GM18526 (cell line): ENCODE measurements around the gene TPCN2.

Source experiments
- POLR2A ChIP-seq: IDR thresholded peaks from 3 replicates; pipeline ENCODE4 v1.6.1; 2011; ENCODE audit not compliant: insufficient read length; ENCODE audit errors: extremely low read depth

The TPCN2 gene

DNA sequence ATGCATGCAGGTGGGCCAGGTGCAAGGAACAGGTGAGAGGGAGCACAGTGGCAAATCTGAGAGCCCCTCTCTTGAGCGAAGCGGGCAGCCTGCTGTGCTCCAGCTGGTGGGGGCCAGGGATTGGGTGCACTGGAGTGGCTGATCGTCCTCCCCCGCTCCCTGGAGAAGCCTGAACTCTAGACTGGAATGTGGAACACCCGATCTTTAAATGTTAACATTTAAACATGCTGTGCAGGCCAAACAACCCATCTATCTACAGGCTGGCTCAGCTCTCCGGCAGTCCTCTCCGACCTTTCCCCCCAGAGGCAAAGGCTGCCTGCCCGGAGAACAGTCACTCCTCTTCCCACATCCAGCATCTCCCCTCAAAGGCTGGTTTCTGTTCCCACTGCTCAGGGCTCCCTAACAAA lies 40.8 kb upstream of the TPCN2 start:
- no peak for TF ChIP-seq POLR2A

DNA sequence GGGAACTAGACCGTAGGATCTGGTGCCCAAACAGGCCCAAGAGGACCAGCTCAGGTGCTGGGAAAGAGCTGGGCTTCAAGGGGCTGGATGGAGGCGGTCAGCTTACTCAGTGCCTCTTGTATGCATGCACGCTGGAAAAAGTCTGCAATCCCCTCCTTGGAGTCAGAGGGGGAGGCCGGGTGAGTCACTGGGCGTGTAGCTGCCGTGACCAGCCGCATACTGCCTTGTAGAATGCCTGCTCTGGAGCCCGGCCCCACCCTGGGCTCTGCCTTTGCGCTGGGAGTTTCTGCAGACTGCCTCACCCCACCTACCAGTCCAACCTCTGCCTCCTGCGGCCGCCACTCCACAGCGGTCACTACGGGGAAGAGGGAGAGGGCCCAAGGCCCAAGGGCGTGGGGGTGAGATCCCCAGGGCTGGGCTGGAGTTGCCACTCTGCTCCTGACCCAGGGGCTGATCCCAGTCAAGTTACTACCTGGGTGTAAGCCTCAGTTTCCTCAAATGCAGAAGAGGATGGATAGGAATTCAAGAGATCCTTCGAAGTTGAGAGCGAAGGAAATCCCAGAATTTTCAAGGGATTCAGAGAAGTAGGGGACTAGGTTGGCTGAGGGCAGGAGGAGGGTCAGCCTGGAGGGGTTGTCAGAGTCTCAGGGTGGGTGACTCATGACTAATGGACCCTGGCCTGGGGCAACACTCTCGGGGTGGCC lies 39.8 kb upstream of the TPCN2 start:
- TF ChIP-seq POLR2A: no peak

- TF ChIP-seq POLR2A: no peak
Measured at GRCh38 chr11:69009441-69010211, 39.1 kb upstream of the TPCN2 start.

GRCh38 chr11:69010361-69010891 lies 38.3 kb upstream of the TPCN2 start:
- TF ChIP-seq POLR2A: no peak

DNA sequence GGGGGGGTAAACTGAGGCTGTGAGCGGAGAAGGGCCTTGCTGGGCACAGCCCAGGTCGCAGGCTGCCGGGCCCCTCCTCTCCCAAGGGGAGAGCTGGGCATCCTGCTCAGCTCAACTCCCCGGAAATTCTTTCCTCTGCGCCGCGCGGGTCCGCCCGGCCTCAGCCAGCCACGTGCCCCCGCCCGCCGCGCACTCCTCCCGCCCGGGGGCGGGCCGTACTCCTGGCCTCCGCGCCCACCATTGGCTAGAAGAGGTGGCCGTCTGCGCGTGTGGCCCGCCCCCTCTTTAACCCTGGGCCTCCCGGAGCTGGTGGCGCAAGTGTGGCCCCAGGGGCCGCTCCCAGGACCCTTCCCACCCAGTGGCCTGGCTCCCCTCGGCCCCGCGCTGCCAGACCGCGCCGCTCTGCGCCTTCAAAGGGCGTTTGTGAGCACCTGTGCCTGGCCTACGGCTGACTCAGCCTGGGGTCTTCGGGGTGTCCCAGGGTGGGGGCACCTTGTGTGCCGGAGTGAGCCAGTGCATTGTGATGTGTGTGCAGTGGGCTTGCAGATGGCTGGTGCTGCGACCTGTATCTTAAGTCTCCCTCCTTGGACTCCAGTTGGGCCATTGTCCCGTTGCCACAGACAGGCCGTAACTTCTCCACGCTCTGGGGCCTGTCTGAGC lies 37.6 kb upstream of the TPCN2 start:
- no peak for TF ChIP-seq POLR2A

DNA sequence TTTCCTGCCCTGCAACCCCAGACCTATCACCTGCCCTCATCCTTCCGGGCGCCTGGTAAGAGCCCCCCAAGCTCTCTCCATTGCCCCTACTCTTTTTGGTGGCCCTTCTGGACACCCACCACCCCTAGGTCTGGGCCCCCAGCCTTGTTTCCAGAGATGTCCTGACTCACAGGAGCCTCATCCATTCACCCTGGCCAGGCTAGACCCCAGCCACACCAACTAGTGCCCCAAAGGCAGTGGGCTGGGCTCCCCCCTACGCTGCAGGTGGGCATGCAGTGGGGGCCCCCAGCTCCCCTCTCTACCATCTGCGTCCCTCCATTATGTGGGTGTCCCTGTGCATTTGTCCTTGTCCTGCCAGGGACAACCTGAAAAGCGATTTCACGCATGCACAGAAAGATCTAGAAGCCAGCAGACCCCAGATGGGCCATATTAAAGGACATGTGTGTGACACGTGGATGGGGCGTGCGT lies 37.1 kb upstream of the TPCN2 start:
- TF ChIP-seq POLR2A: no peak

DNA sequence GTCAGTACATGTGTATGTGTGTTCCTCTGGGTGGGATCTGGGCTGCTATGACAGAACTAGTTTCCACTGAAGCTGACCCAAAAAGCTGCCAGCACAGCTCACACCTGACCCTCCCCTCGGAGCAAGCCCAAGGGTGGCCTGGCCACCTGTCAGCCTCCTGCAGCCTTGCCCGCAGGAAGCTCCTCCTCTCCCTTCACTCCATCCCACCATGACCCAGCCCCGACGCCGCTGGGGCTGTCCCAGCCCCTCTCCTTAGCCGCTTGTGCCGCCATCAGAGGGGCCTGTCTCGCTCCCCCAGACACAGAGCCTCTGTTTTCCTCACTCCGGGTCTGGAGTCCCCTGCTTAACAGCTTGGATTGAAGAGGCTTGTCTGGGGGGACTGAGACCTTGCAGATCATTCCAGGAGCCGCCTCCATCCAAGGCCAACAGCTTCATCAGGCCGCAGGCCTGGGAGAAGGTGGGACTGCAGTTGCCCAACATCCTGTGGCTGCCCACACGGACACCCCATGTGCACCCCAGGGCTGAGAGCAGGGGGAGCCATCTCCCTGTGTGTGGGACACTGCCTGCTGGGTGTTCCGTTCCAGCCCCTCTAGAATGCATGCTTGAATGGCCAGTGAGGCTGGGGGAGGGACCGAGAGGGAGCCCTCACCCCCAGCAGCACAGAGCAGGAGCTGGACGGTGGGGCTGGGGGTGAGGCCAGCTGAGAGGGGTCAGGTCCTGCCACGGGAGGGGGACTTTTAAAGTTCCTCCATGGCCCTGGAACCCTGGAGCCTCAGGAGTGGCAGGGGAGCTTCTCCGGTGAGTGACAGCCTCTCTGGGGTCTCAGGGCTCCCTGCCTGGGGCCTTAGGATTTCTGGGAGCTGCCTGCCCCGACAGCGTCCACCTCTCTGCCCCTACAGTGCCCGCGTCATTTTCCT lies 36.4 kb upstream of the TPCN2 start:
- no peak for TF ChIP-seq POLR2A

- TF ChIP-seq POLR2A: no peak
Measured at GRCh38 chr11:69013009-69013951, 35.5 kb upstream of the TPCN2 start, which contains the start of gene MRGPRF. MRGPRF (minus strand) TSS chr11:69013246; CDS start chr11:69009901, 3,345 bp downstream.

DNA sequence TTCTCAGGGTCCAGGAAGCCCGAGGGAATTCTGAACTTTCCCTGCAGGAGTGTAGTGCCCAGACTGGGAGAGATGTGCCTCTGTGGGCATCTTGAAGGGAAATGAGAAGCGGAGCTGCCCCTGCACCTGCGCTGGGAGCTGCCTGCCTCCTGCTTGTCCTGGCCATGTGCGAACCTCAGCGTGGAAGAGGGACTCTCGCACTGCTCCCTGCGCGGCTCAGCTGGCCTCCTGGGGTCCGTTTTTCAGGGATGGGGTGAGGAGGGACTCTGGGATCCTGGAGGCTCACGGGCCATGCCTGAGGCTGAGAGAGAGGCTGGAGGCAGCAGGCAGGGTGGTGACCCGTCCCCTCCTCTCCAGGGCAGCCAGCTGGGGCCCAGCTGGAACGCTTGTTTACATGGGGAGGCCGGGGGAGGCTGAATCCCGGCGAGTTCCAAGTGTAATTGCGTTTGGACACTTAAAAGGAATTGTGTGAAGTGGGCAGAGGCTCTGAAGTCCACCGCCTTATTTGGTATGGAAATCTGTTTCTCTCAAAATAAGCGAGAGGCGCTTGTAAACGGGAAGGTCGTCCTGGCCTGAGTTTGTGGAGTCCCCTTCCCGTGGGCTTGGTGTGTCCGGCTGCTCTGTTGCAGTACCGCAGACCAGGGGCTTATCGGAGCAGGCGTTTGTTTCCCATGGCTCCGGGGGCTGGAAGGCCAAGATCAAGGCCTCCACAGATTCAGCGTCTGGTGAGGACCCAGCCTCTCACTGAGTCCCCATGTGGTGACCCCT lies 34.5 kb upstream of the TPCN2 start:
- no peak for TF ChIP-seq POLR2A

GRCh38 chr11:69014898-69015549 lies 33.7 kb upstream of the TPCN2 start:
- TF ChIP-seq POLR2A: no peak

DNA sequence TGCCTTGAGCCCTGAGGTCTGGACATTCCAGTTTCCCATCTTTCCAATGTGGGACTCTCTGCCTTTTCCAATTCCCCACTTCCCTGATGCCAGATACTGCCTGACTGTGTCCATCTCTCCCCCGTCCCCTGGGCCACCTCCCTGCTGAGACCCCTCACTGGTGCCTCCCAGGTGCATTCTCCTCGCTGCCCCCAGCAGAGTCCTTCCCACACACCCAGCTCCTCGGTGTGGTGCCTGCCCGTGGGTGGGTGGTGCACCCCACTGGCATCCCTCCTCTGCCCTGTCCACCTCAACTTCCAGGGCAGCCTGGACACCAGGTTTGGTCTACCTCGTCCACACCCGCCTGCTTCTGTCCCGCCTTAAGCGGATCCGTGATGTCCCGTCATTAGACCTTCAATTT lies 30.8 kb upstream of the TPCN2 start:
- TF ChIP-seq POLR2A: no peak

DNA sequence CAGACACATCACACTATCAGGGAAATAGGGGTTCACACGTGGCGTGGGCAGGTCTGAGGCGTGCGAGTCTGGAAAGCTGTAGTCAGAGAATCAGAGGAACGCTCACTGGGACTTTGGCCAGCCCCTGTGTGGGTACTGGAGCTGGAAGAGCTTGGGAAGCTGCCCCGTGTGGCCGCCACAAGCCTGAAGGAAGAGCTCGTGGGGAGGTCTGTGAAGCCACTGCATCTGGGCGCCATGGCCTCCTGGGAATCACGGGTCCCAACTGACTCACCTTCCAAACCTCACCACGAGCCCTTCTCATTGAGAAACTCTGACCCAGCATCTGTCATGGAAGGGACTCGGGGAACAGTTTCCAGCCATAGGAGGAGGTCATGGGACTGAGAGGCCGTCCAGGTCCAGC lies 29.8 kb upstream of the TPCN2 start:
- TF ChIP-seq POLR2A: no peak

GRCh38 chr11:69022260-69022659 lies 26.5 kb upstream of the TPCN2 start:
- TF ChIP-seq POLR2A: no peak

- TF ChIP-seq POLR2A: no peak
Measured at GRCh38 chr11:69024509-69024908, 24.2 kb upstream of the TPCN2 start.
